A549 (cell line): ENCODE data around the gene PRKG1.

Experiments used
- EHMT2 ChIP-seq: fragments of 200-600 bp; sonication (generic); IDR thresholded peaks from 2 replicates; pipeline ENCODE4 v1.6.1; 2016; ENCODE audit warnings: antibody characterized with exemption, low read depth, mild to moderate bottlenecking, moderate library complexity
- KDM1A ChIP-seq: fragments of 200-600 bp; sonication (generic); IDR thresholded peaks from 2 replicates; pipeline ENCODE4 v1.6.1; 2016; ENCODE audit warnings: low read depth, mild to moderate bottlenecking
- MYC ChIP-seq: IDR thresholded peaks from 2 replicates; pipeline ENCODE4 v1.6.1; 2012; ENCODE audit warnings: mild to moderate bottlenecking, inconsistent platforms, low read length, improper control_type of control experiment, borderline replicate concordance
- POLR2A ChIP-seq: IDR thresholded peaks from 2 replicates; pipeline ENCODE4 v1.6.1; 2012; ENCODE audit warnings: mild to moderate bottlenecking, low read length
- TFCP2L1 ChIP-seq: fragments of 250-450 bp; sonication (Bioruptor Pico); IDR thresholded peaks from 2 replicates; pipeline ENCODE4 v1.5.0; 2021; ENCODE audit warnings: mild to moderate bottlenecking
- TF ChIP-seq, protein P1 (sequence below): fragments of 200-600 bp; sonication (generic); IDR thresholded peaks from 2 replicates; pipeline ENCODE4 v1.6.1; 2016; ENCODE audit warnings: antibody characterized with exemption, mild to moderate bottlenecking, moderate library complexity
- TF ChIP-seq, protein P2 (sequence below): fragments of 250-450 bp; sonication (Bioruptor Pico); IDR thresholded peaks from 2 replicates; pipeline ENCODE4 v1.5.0; 2021; ENCODE audit warnings: mild to moderate bottlenecking, moderate library complexity, borderline replicate concordance
- TF ChIP-seq, protein P3 (sequence below): fragments of >200 bp; sonication (Bioruptor Twin); formaldehyde crosslinking; IDR thresholded peaks from 3 replicates; pipeline ENCODE4 v1.5.1; 2016

DNA sequence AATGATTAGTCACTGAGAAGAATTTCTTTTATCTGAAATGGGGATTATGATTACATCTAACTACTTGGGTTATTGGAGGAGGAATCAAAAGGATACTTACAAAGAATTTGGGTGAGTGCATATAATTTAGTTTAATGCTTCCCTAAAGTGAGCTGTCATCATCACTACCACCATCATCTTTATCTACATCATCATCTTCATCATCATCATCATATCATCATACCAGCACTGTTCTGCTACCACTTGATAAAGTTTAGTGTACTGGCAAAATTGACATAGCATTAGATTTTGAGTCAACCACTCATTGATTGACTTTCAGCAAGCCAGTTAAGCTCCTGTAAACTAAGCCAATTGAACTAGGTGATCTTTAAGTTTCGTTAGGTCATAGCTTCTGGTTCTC, 994.2 kb downstream of the PRKG1 start:
- TF ChIP-seq EHMT2 (no peak), TFCP2L1 (no peak), MYC (no peak), KDM1A (no peak), POLR2A (no peak)
- TF ChIP-seq, protein P1, sequence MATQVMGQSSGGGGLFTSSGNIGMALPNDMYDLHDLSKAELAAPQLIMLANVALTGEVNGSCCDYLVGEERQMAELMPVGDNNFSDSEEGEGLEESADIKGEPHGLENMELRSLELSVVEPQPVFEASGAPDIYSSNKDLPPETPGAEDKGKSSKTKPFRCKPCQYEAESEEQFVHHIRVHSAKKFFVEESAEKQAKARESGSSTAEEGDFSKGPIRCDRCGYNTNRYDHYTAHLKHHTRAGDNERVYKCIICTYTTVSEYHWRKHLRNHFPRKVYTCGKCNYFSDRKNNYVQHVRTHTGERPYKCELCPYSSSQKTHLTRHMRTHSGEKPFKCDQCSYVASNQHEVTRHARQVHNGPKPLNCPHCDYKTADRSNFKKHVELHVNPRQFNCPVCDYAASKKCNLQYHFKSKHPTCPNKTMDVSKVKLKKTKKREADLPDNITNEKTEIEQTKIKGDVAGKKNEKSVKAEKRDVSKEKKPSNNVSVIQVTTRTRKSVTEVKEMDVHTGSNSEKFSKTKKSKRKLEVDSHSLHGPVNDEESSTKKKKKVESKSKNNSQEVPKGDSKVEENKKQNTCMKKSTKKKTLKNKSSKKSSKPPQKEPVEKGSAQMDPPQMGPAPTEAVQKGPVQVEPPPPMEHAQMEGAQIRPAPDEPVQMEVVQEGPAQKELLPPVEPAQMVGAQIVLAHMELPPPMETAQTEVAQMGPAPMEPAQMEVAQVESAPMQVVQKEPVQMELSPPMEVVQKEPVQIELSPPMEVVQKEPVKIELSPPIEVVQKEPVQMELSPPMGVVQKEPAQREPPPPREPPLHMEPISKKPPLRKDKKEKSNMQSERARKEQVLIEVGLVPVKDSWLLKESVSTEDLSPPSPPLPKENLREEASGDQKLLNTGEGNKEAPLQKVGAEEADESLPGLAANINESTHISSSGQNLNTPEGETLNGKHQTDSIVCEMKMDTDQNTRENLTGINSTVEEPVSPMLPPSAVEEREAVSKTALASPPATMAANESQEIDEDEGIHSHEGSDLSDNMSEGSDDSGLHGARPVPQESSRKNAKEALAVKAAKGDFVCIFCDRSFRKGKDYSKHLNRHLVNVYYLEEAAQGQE: no peak
- TF ChIP-seq, protein P2, sequence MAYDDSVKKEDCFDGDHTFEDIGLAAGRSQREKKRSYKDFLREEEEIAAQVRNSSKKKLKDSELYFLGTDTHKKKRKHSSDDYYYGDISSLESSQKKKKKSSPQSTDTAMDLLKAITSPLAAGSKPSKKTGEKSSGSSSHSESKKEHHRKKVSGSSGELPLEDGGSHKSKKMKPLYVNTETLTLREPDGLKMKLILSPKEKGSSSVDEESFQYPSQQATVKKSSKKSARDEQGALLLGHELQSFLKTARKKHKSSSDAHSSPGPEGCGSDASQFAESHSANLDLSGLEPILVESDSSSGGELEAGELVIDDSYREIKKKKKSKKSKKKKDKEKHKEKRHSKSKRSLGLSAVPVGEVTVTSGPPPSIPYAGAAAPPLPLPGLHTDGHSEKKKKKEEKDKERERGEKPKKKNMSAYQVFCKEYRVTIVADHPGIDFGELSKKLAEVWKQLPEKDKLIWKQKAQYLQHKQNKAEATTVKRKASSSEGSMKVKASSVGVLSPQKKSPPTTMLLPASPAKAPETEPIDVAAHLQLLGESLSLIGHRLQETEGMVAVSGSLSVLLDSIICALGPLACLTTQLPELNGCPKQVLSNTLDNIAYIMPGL (CRISPR knock-in tag): no peak
- TF ChIP-seq, protein P3, sequence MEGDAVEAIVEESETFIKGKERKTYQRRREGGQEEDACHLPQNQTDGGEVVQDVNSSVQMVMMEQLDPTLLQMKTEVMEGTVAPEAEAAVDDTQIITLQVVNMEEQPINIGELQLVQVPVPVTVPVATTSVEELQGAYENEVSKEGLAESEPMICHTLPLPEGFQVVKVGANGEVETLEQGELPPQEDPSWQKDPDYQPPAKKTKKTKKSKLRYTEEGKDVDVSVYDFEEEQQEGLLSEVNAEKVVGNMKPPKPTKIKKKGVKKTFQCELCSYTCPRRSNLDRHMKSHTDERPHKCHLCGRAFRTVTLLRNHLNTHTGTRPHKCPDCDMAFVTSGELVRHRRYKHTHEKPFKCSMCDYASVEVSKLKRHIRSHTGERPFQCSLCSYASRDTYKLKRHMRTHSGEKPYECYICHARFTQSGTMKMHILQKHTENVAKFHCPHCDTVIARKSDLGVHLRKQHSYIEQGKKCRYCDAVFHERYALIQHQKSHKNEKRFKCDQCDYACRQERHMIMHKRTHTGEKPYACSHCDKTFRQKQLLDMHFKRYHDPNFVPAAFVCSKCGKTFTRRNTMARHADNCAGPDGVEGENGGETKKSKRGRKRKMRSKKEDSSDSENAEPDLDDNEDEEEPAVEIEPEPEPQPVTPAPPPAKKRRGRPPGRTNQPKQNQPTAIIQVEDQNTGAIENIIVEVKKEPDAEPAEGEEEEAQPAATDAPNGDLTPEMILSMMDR: no peak
